ENCODE results near the gene CACNA1C. TPM values are rescaled to one million over a fixed set of nuclear protein-coding genes. Genes with fewer than 3 reads are reported as not detected.

CACNA1C gene
- total RNA-seq, 1 donor from 2014 or later, result 15.6 TPM

- intact Hi-C loops (cut with DNase I), result no loop called here
- no peak overlapping the region for H3K4me3 ChIP-seq
- no peaks in the 10 kb centered on the region for H3K36me3 ChIP-seq
- ATAC-seq, result no peak
- peak; percentile 35 for DNase-seq
- TF ChIP-seq CTCF (IDR thresholded peaks at IDR 0.05), result no peak
- peak overlapping the region; percentile 55 for H3K27ac ChIP-seq
- H3K9me3 ChIP-seq, result no peaks in the 10 kb centered on the region
- H3K27me3 ChIP-seq, result no peaks in the 10 kb centered on the region
- peaks cover 49% of the 10 kb centered on the region for H3K4me1 ChIP-seq
Measured at GRCh38 chr12:2287151-2287550, 234.4 kb downstream of the CACNA1C start.

- H3K4me1 ChIP-seq, result peaks cover 45% of the 10 kb centered on the region
- intact Hi-C loops (cut with DNase I), result no loop called here
- peak overlapping the region; percentile 55 for H3K27ac ChIP-seq
- H3K9me3 ChIP-seq, result no peaks in the 10 kb centered on the region
- TF ChIP-seq CTCF (IDR thresholded peaks at IDR 0.05), result no peak
- no peaks in the 10 kb centered on the region for H3K27me3 ChIP-seq
- H3K4me3 ChIP-seq, result no peak overlapping the region
- ATAC-seq, result no peak
- no peaks in the 10 kb centered on the region for H3K36me3 ChIP-seq
- DNase-seq, result no peak
Measured at GRCh38 chr12:2287589-2287988, 234.8 kb downstream of the CACNA1C start.

GRCh38 chr12:2288001-2288400, 235.2 kb downstream of the CACNA1C start:
- DNase-seq (peak; percentile 60), ATAC-seq (peak; percentile 39)
- Histone ChIP-seq H3K4me3 (no peak overlapping the region), H3K27me3 (no peaks in the 10 kb centered on the region), H3K36me3 (no peaks in the 10 kb centered on the region), H3K27ac (peak overlapping the region; percentile 55), H3K4me1 (peaks cover 41% of the 10 kb centered on the region), H3K9me3 (no peaks in the 10 kb centered on the region)
- TF ChIP-seq CTCF (IDR thresholded peaks at IDR 0.05), result no peak
- intact Hi-C loops (cut with DNase I), result no loop called here

GRCh38 chr12:2288471-2288870, 235.7 kb downstream of the CACNA1C start:
- Histone ChIP-seq H3K9me3 (no peaks in the 10 kb centered on the region), H3K27me3 (no peaks in the 10 kb centered on the region), H3K27ac (no peak overlapping the region), H3K4me3 (no peak overlapping the region), H3K4me1 (peaks cover 37% of the 10 kb centered on the region), H3K36me3 (no peaks in the 10 kb centered on the region)
- no peak for ATAC-seq
- no peak for TF ChIP-seq CTCF (IDR thresholded peaks at IDR 0.05)
- intact Hi-C loops (cut with DNase I), result no loop called here
- DNase-seq, result peak; percentile 32

- no peak for TF ChIP-seq CTCF (IDR thresholded peaks at IDR 0.05)
- Histone ChIP-seq H3K36me3 (no peaks in the 10 kb centered on the region), H3K27ac (no peak overlapping the region), H3K4me1 (peaks cover 33% of the 10 kb centered on the region), H3K4me3 (no peak overlapping the region), H3K27me3 (no peaks in the 10 kb centered on the region), H3K9me3 (no peaks in the 10 kb centered on the region)
- DNase-seq (no peak), ATAC-seq (no peak)
- intact Hi-C loops (cut with DNase I), result no loop called here
Measured at GRCh38 chr12:2288875-2289274, 236.1 kb downstream of the CACNA1C start.

GRCh38 chr12:2289525-2289924, 236.7 kb downstream of the CACNA1C start:
- H3K4me1 ChIP-seq, result peaks cover 33% of the 10 kb centered on the region
- no peak overlapping the region for H3K27ac ChIP-seq
- H3K4me3 ChIP-seq, result no peak overlapping the region
- H3K27me3 ChIP-seq, result no peaks in the 10 kb centered on the region
- no peak for TF ChIP-seq CTCF (IDR thresholded peaks at IDR 0.05)
- ATAC-seq (no peak), DNase-seq (no peak)
- H3K9me3 ChIP-seq, result no peaks in the 10 kb centered on the region
- H3K36me3 ChIP-seq, result no peaks in the 10 kb centered on the region
- intact Hi-C loops (cut with DNase I), result no loop called here

Data from upper lobe of right lung (tissue), 1 donor.